Prostate gland (tissue), 2 donors: Measurements from ENCODE around the gene MSANTD2.

ENCODE experiments used
- CTCF ChIP-seq, 4 experiments: fragments of 200-600 bp in 2 of 4; fragments of 450-650 bp in 2 of 4; sonication (generic) in 2 of 4; IDR thresholded peaks; 1 replicate in 3 of 4; 2 replicates in 1 of 4; pipeline ENCODE4 v1.5.1; 2016 to 2019; ENCODE audit warnings: antibody characterized with exemption in 4 of 4, mild to moderate bottlenecking in 2 of 4, moderate library complexity in 2 of 4
- POLR2A ChIP-seq: fragments of 450-650 bp; IDR thresholded peaks from one replicate; pipeline ENCODE4 v1.6.1; 2016; ENCODE audit warnings: antibody characterized with exemption, mild to moderate bottlenecking
- POLR2AphosphoS5 ChIP-seq: sonication (generic); formaldehyde crosslinking; IDR thresholded peaks from one replicate; pipeline ENCODE4 v1.6.1; 2017; ENCODE audit warnings: antibody characterized with exemption

- TF ChIP-seq CTCF (IDR thresholded peaks at IDR 0.05): no peak
- no peak for TF ChIP-seq POLR2AphosphoS5
- TF ChIP-seq POLR2A: no peak
Observed at GRCh38 chr11:124821995-124822730, 22.0 kb upstream of the MSANTD2 start.
